Fibroblast of villous mesenchyme (primary cell): Measurements from ENCODE around the gene PLXDC1. TPM values are rescaled to one million over a fixed set of nuclear protein-coding genes. Genes with fewer than 3 reads are reported as not detected.

ENCODE experiments used
- DNase-seq: peaks from one replicate; pipeline ENCODE4 v3.0.0-alpha.2; 2010; ENCODE audit warnings: low read depth
- H3K4me3 ChIP-seq: 2 replicates; pipeline ENCODE4 v1.5.1; 2011; ENCODE audit warnings: low read depth, mild to moderate bottlenecking, low read length
- total RNA-seq: library from RNA; depleted of rRNA; stranded (reverse); fragments of >200 nt; gene quantifications from 2 replicates; pipeline ENCODE4 v1.2.3, GENCODE V29; 2012
- TF ChIP-seq, protein P1 (sequence below): IDR thresholded peaks from 2 replicates; pipeline ENCODE4 v1.5.1; 2012; ENCODE audit warnings: low read depth, mild to moderate bottlenecking, low read length; ENCODE audit not compliant: insufficient read depth

PLXDC1 gene
- total RNA-seq, 1 donor: 0.43 TPM

DNA sequence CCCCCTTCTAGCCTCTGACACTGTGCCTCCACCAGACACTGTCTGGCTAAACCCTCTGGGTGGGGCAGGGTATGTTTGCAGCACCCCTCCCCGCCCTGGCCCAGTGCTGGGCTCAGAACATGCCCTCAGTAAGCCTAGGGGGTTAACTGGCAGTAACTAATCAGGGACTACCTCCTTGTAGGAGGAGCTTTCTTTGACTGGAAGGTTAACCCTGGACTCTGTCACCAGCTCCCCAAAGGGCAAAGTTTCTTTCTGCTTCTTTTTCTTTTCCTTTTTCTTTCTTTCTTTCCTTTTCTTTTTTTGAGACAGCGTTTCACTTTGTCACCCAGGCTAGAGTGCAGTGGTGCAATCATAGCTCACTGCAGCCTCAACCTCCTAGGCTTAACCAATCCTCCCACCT, 76.8 kb downstream of the PLXDC1 start:
- TF ChIP-seq, protein P1, sequence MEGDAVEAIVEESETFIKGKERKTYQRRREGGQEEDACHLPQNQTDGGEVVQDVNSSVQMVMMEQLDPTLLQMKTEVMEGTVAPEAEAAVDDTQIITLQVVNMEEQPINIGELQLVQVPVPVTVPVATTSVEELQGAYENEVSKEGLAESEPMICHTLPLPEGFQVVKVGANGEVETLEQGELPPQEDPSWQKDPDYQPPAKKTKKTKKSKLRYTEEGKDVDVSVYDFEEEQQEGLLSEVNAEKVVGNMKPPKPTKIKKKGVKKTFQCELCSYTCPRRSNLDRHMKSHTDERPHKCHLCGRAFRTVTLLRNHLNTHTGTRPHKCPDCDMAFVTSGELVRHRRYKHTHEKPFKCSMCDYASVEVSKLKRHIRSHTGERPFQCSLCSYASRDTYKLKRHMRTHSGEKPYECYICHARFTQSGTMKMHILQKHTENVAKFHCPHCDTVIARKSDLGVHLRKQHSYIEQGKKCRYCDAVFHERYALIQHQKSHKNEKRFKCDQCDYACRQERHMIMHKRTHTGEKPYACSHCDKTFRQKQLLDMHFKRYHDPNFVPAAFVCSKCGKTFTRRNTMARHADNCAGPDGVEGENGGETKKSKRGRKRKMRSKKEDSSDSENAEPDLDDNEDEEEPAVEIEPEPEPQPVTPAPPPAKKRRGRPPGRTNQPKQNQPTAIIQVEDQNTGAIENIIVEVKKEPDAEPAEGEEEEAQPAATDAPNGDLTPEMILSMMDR: no peak
- DNase-seq: no peak
- H3K4me3 ChIP-seq: no peak overlapping the region

DNA sequence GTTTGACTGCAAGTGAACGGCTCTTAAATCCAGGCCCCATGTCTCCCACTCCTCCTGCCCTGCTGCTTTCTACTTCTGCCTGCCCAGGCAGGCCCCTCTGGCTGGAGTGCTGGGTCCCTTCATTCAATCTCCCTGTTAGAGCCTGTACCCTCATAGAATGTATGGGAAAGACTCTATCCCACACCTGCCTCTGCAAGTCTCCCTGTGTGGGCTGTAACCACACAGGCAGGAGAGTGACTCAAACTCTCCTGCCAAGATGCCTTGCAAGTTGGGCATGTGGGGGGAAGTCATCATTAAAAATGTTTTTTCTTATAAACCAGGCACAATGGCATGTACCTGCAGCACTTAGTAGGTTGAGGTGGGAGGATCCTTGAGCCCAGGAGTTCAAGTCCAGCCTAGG, 77.5 kb downstream of the PLXDC1 start:
- no peak overlapping the region for H3K4me3 ChIP-seq
- no peak for DNase-seq
- TF ChIP-seq, protein P1: no peak

DNA sequence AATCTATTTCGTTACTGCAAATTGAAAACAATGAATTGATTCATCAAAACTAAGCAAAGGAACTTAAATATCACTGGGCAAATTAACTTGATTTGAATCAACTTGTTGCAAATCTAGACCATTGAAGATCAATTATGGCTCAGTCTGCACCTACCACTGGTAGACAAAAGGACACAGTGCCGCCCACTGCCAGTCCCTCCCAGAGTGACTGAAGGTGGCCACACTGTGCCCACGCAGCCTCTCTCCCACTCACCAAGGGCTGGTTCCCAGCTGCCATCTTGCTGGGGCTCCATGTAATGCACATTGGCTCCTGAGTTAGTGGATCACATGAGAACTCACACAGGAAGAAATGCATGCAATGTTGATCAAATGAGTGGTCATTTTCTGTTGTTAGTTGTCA, 78.1 kb downstream of the PLXDC1 start:
- no peak for DNase-seq
- no peak overlapping the region for H3K4me3 ChIP-seq
- TF ChIP-seq, protein P1: no peak

DNA sequence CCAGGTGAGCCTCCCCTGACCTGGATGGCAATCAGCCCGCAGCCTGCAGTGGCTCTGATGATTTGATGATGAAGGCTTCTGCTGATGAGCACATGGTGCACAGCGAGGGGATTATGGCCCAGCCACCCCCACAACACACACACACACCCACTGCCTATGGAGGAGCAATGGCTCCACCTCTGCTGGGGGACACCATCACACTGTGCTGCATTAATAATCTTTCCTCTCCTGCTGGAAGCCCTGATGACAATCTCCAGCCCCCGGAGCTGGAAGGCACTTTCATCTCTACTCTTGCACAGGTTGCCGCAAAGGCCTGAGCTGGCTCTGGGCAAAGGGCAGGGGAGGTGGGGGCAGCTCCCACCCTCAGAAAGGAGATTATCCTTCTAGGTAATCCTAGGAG, 79.9 kb downstream of the PLXDC1 start:
- no peak for DNase-seq
- TF ChIP-seq, protein P1: no peak
- no peak overlapping the region for H3K4me3 ChIP-seq

DNA sequence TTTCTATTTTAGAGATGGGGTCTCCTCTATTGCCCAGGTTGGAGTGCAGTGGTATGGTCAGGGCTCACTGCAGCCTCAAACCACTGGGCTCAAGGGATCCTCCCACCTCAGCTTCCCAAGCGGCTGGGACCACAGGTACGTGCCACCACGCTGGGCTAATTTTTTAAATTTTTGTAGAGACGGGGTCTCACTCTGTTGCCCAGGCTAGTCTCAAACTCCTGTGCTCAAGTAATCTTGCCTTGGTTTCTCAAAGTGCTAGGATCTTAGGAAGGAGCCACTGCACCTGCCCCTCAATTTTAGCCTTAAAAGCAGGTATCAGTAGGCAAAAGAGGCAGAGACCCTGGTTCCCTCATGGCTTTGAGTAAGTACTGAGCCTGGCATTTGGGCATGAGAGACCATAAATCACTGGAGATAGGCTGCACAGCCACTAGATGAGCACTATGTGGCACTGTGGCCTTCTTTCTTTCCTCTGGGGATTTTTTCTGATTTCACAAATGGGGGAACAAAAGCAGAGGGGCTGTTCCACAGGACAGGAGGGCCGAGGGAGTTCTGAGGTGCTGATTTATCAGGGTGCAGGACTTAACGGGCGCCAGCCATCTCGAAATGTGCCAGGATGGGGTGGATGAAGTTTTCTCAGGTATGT, 82.2 kb downstream of the PLXDC1 start:
- DNase-seq: peak; percentile 49
- TF ChIP-seq, protein P1: peak; percentile 73
- H3K4me3 ChIP-seq: no peak overlapping the region

DNA sequence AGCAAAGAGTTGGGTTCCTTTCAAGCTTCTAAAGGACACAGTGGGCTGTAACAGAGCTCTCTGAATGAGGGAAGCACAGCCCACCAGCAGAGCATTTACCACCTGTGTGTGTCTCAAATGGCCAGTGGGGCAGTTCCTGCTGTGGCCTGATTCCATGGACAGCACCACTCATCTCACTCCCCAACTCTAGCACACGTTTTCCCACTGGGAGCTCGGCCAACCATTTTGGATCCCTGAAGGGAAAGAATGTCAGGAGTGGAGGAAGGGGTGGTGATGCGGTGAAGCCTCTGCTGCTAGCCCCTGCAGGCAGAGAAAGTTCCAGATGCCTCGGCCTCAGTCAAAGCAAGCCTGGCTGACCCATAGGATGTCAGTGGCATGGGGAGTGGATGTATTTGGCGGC, 86.6 kb downstream of the PLXDC1 start:
- no peak overlapping the region for H3K4me3 ChIP-seq
- no peak for DNase-seq
- TF ChIP-seq, protein P1: no peak

DNA sequence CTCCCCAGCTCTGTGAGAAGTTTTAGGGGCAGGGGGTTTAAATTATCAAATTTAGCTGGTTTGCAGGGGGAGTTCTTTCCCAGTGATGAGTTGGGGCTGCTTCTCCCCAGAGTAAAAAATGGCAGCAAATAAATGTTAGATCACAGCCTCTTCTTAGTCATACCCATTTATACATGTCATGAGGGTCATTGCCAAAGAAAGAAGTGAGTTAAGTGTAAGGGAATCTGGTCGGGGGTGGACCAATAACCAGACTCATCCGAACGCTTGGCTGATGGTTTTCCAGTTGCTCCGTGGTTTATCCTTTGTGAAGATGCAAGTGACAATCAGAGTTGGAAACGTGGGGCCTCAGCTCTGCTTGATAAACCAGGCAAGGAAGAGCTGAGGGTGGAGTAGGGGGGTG, 87.1 kb downstream of the PLXDC1 start:
- DNase-seq: no peak
- H3K4me3 ChIP-seq: no peak overlapping the region
- TF ChIP-seq, protein P1: no peak
